GM12874 (cell line): ENCODE data around the gene UFD1.

Experiments used
- CTCF ChIP-seq: IDR thresholded peaks from 2 replicates; pipeline ENCODE4 v1.5.1; 2011; ENCODE audit warnings: low read depth, mild to moderate bottlenecking, control low read depth, low read length, moderate library complexity; ENCODE audit not compliant: insufficient read depth

UFD1 gene

GRCh38 chr22:19514831-19515565, 36.0 kb upstream of the UFD1 start:
- TF ChIP-seq CTCF, result no peak

- no peak for TF ChIP-seq CTCF
Observed at GRCh38 chr22:19513823-19514222, 34.8 kb upstream of the UFD1 start.

- TF ChIP-seq CTCF, result no peak
Observed at GRCh38 chr22:19510919-19511341, 31.9 kb upstream of the UFD1 start.

- TF ChIP-seq CTCF, result no peak
Observed at GRCh38 chr22:19509923-19510322, 30.9 kb upstream of the UFD1 start.

GRCh38 chr22:19509191-19509590, 30.2 kb upstream of the UFD1 start:
- no peak for TF ChIP-seq CTCF

- TF ChIP-seq CTCF, result no peak
Observed at GRCh38 chr22:19508024-19508776, 29.2 kb upstream of the UFD1 start.

- no peak for TF ChIP-seq CTCF
Observed at GRCh38 chr22:19507534-19507861, 28.5 kb upstream of the UFD1 start.
